ENCODE data around the gene LBX2.
A peak's percentile ranks its signal among the peaks of the same experiment; 100 is the strongest.

LBX2 gene

GRCh38 chr2:74457129-74457548 lies 42.3 kb downstream of the LBX2 start:
- no peak for DNase-seq (ENCODE audit: low read depth)

DNA sequence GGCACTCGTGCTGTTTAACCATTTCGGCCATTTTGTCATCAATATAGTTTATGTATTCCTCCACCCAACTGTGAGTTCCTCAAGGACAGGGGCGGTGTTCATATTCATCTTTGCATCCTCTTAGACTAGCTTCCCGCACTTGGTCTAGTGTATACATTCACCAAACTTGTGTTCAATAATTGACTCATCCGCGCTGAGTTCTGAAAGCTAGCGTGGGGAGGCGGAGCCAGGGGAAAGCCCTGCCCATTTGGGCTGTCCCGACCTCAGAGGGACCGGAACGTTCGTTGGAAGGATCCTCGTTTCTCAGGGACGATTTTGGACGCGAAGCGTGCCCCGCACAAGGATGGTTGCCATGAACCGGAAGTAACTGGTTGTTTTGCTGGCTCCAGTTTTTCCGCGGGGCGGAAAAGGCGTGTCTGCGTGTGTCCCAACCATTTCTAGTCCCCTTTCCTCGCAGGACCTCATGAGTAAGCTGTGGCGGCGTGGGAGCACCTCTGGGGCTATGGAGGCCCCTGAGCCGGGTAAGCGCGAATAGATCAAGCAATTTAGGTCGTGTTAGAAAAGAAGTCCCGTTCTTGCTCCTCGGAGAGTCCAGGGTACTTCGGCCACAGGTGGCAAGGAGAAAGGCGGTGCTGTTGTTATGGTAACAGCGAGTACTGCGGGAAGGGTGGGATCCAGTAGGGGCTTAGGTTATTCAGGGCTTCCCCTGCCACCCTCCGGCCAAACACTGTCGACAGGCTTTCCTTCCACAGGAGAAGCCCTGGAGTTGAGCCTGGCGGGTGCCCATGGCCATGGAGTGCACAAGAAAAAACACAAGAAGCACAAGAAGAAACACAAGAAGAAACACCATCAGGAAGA lies 44.5 kb downstream of the LBX2 start, which contains the start of gene INO80B:
INO80B (plus strand) TSS at position 434 of the 858 bp plus-strand sequence; CDS start at position 464, 30 bp downstream.
- peak; percentile 97 for DNase-seq (ENCODE audit: low read depth)

- no peak for DNase-seq (ENCODE audit: low read depth)
These were observed 48.7 kb downstream of the LBX2 start for GRCh38 chr2:74450570-74451190.

DNA sequence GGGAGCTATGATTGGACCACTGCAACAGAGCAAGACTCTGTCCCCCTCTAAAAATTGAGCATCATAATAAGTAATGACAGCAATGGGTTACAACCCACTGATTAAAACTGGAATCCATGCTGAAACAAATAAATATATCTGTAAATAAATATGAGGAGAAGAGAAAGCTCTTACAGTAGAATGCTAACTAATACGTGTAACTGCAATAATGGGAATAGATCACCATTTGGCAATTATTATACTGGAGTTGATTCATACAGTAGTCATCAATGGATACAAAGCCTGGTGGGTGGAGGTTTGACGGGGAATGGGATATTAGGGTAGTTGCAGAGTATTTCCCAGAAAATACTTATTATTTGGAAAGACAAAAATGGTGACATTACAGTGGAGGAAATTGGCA lies 50.6 kb downstream of the LBX2 start:
- no peak for DNase-seq (ENCODE audit: low read depth)
